CD14-positive monocyte (primary cell): ENCODE data around the gene CHRNB1. TPM values are rescaled to one million over a fixed set of nuclear protein-coding genes. Genes with fewer than 3 reads are reported as not detected.

Source experiments
- DNase-seq, 3 donors: peaks; one replicate each; pipeline ENCODE4 v3.0.0-alpha.2; 2011 to 2022
- H2AFZ ChIP-seq: 2 replicates; pipeline ENCODE4 v1.6.0; 2012; ENCODE audit warnings: mild to moderate bottlenecking, low read depth, low read length, inconsistent platforms; ENCODE audit not compliant: insufficient read depth, poor library complexity, severe bottlenecking
- H3K27ac ChIP-seq, 2 donors: 1 replicate in 1 of 2; 2 replicates in 1 of 2; pipeline ENCODE4 v1.5.1; 2012 to 2013; ENCODE audit warnings: low read length in 2 of 2, control low read depth in 1 of 2, inconsistent platforms in 1 of 2, low read depth in 1 of 2, mild to moderate bottlenecking in 1 of 2
- H3K27me3 ChIP-seq, 2 donors: one replicate each; pipeline versions ENCODE4 v1.6.0 to v1.6.1; 2011 to 2013; ENCODE audit warnings: low read length in 2 of 2; ENCODE audit not compliant: control insufficient read depth in 2 of 2, insufficient read depth in 2 of 2
- H3K36me3 ChIP-seq, 2 donors: replicated peaks in 1 of 2; 1 replicate in 1 of 2; 2 replicates in 1 of 2; pipeline versions ENCODE4 v1.5.1 to v1.6.1; 2012 to 2013; ENCODE audit warnings: low read length in 2 of 2, control low read depth in 1 of 2, inconsistent platforms in 1 of 2, mild to moderate bottlenecking in 1 of 2; ENCODE audit not compliant: insufficient read depth in 2 of 2, control insufficient read depth in 1 of 2
- H3K4me1 ChIP-seq, 2 donors: 1 replicate in 1 of 2; 2 replicates in 1 of 2; pipeline versions ENCODE4 v1.5.1 to v1.6.1; 2012 to 2013; ENCODE audit warnings: low read length in 2 of 2, control low read depth in 1 of 2, inconsistent platforms in 1 of 2, mild to moderate bottlenecking in 1 of 2, moderate library complexity in 1 of 2; ENCODE audit not compliant: insufficient read depth in 2 of 2, control insufficient read depth in 1 of 2
- H3K4me2 ChIP-seq: replicated peaks from 2 replicates; pipeline ENCODE3; 2012; ENCODE audit warnings: low read length, moderate library complexity, mild to moderate bottlenecking; ENCODE audit not compliant: poor library complexity, severe bottlenecking; ENCODE audit errors: extremely low read depth
- H3K4me3 ChIP-seq, 3 experiments: fragments of 200-600 bp in 1 of 3; sonication (generic) in 1 of 3; replicated peaks in 1 of 3; 1 replicate in 2 of 3; 2 replicates in 1 of 3; pipeline ENCODE4 v1.5.1; 2011 to 2013; ENCODE audit warnings: low read length in 3 of 3, mild to moderate bottlenecking in 3 of 3, control low read depth in 2 of 3, low read depth in 2 of 3, inconsistent platforms in 1 of 3, moderate library complexity in 1 of 3
- H3K79me2 ChIP-seq: 2 replicates; pipeline ENCODE4 v1.6.0; 2012; ENCODE audit warnings: mild to moderate bottlenecking, control low read depth, inconsistent platforms, low read length, moderate library complexity; ENCODE audit not compliant: insufficient read depth
- H3K9ac ChIP-seq: 2 replicates; pipeline ENCODE4 v1.6.0; 2017; ENCODE audit warnings: low read length, mild to moderate bottlenecking; ENCODE audit not compliant: insufficient read depth, poor library complexity, severe bottlenecking
- H3K9me3 ChIP-seq, 2 donors: replicated peaks in 1 of 2; 1 replicate in 1 of 2; 2 replicates in 1 of 2; pipeline versions ENCODE4 v1.5.1 to v1.6.1; 2012 to 2013; ENCODE audit warnings: low read length in 2 of 2, control low read depth in 1 of 2; ENCODE audit not compliant: control insufficient read depth in 1 of 2, insufficient read depth in 1 of 2
- H4K20me1 ChIP-seq: 2 replicates; pipeline ENCODE4 v1.6.0; 2012; ENCODE audit warnings: mild to moderate bottlenecking, low read length, control low read depth, moderate library complexity; ENCODE audit not compliant: insufficient read depth
- H3K27ac Mint-ChIP-seq, 7 donors: one replicate each; pipeline ENCODE4 v1.8.0; 2020; ENCODE audit warnings: mild to moderate bottlenecking in 7 of 7, mixed read lengths in 7 of 7, moderate library complexity in 6 of 7, inconsistent platforms in 2 of 7
- H3K27me3 Mint-ChIP-seq, 3 donors: one replicate each; pipeline ENCODE4 v1.8.0; 2021 to 2022; ENCODE audit warnings: low read depth in 3 of 3, mild to moderate bottlenecking in 3 of 3, mixed read lengths in 3 of 3, moderate library complexity in 3 of 3, inconsistent platforms in 1 of 3
- H3K36me3 Mint-ChIP-seq, 2 donors: one replicate each; pipeline ENCODE4 v1.8.0; 2020; ENCODE audit warnings: mixed read lengths in 2 of 2, inconsistent platforms in 1 of 2, mild to moderate bottlenecking in 1 of 2
- H3K4me1 Mint-ChIP-seq: one replicate; pipeline ENCODE4 v1.8.0; 2020; ENCODE audit warnings: mild to moderate bottlenecking, mixed read lengths
- H3K4me3 Mint-ChIP-seq, 2 donors: one replicate each; pipeline ENCODE4 v1.8.0; 2020; ENCODE audit warnings: mild to moderate bottlenecking in 2 of 2, mixed read lengths in 2 of 2, moderate library complexity in 1 of 2
- H3K9me3 Mint-ChIP-seq, 7 donors: one replicate each; pipeline ENCODE4 v1.8.0; 2020 to 2022; ENCODE audit warnings: mixed read lengths in 7 of 7, mild to moderate bottlenecking in 6 of 7, moderate library complexity in 6 of 7, inconsistent platforms in 2 of 7
- CTCF ChIP-seq: fragments of 200-600 bp; IDR thresholded peaks from one replicate; pipeline ENCODE4 v1.8.0; 2022; ENCODE audit warnings: antibody characterized with exemption, mild to moderate bottlenecking
- WGBS: methylation state at CpG from one replicate; pipeline ENCODE4 v1.1.5; 2013; ENCODE audit warnings: missing lambda C conversion rate; ENCODE audit not compliant: insufficient coverage; 5-methylcytosine and 5-hydroxymethylcytosine counted together
- intact Hi-C, 2 donors: fragments of 100-400 bp; cut with micrococcal nuclease; formaldehyde crosslinking; loops; one replicate each; pipeline versions ENCODE4 v1.15.0 to v1.15.1; 2023
- polyA plus RNA-seq, 3 donors: library from polyadenylated mRNA; depleted of rRNA in 1 of 3; unstranded in 2 of 3; stranded (reverse) in 1 of 3; fragments of 300-500 nt in 2 of 3; fragments of >200 nt in 1 of 3; fragmentation: Illumina TruSeq in 2 of 3; gene quantifications; 1 replicate in 2 of 3; 2 replicates in 1 of 3; pipeline ENCODE4 v1.2.3, GENCODE V29; 2012 to 2021

CHRNB1 gene
- polyA plus RNA-seq, 3 donors: 9.3 to 15.7 (median 14.7) TPM

DNA sequence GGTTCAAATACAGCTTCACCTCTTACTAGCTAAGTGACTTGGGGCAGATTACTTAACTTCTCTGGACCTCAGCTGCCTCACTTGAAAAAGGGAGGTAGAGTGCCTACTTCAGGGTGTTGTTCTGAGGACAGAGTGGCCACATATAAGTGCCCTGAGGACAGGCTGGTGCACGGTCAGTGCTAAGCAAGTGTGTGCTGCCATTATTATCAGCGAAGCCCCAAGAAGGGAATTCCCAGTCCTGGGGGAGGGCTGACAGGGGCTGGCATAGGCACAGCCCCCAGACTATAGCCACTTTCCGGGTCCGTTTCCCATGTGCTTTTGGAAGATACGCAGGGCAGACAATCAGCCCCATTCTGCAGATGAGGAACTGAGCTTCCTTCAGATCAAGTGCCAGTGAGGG lies 32.1 kb downstream of the CHRNB1 start:
- no peaks in the 10 kb centered on the region for H3K27me3 ChIP-seq
- Mint-ChIP-seq H3K4me3 (peak overlapping the region in 1 of 2 donors; percentile 93), H3K27me3 (peaks cover 0 to 3% (median 1%) of the 10 kb centered on the region in 3 donors), H3K27ac (peak overlapping the region in 6 of 7 donors; percentile 69 to 96 (median 84)), H3K9me3 (peaks cover 0 to 2% (median 0%) of the 10 kb centered on the region in 7 donors), H3K4me1 (peaks cover 65% of the 10 kb centered on the region), H3K36me3 (peaks cover 5 to 7% of the 10 kb centered on the region in 2 donors)
- TF ChIP-seq CTCF: no peak
- peak overlapping the region in 1 of 3 experiments; percentile 89 for H3K4me3 ChIP-seq
- H3K9ac ChIP-seq: peak overlapping the region; percentile 83
- no peaks in the 10 kb centered on the region for H3K9me3 ChIP-seq
- peaks cover 5% of the 10 kb centered on the region for H4K20me1 ChIP-seq
- H3K4me2 ChIP-seq: peak overlapping the region; percentile 94
- peaks cover 52 to 60% of the 10 kb centered on the region in 2 donors for H3K4me1 ChIP-seq
- WGBS: 100% methylated on average over 2 of the region's 5 CpGs
- H3K79me2 ChIP-seq: peaks cover 70% of the 10 kb centered on the region
- H2AFZ ChIP-seq: no peak overlapping the region
- peak overlapping the region; percentile 67 to 83 for H3K27ac ChIP-seq
- no peak for DNase-seq
- no peaks in the 10 kb centered on the region for H3K36me3 ChIP-seq
- intact Hi-C loops: no loop called here

- H3K27me3 Mint-ChIP-seq: peaks cover 0 to 3% (median 1%) of the 10 kb centered on the region in 3 donors
- DNase-seq: peak; percentile 63 to 80 (median 66)
- Histone ChIP-seq H3K9ac (peak overlapping the region; percentile 83), H2AFZ (no peak overlapping the region), H3K4me1 (peaks cover 53 to 61% of the 10 kb centered on the region in 2 donors), H3K27ac (peak overlapping the region; percentile 67 to 80), H3K36me3 (no peaks in the 10 kb centered on the region), H4K20me1 (peaks cover 5% of the 10 kb centered on the region), H3K27me3 (no peaks in the 10 kb centered on the region), H3K79me2 (peaks cover 67% of the 10 kb centered on the region), H3K9me3 (no peaks in the 10 kb centered on the region), H3K4me2 (peak overlapping the region; percentile 94), H3K4me3 (peak overlapping the region in 2 of 3 experiments; percentile 62 to 89)
- peak overlapping the region; percentile 90 to 93 for H3K4me3 Mint-ChIP-seq
- peaks cover 67% of the 10 kb centered on the region for H3K4me1 Mint-ChIP-seq
- H3K27ac Mint-ChIP-seq: peak overlapping the region; percentile 72 to 96 (median 86)
- peaks cover 0 to 2% (median 0%) of the 10 kb centered on the region in 7 donors for H3K9me3 Mint-ChIP-seq
- WGBS: 16% methylated on average over 24 of the region's 26 CpGs
- no peak for TF ChIP-seq CTCF
- peaks cover 5 to 7% of the 10 kb centered on the region in 2 donors for H3K36me3 Mint-ChIP-seq
- intact Hi-C loops: no loop called here
Measured at GRCh38 chr17:7477392-7478275, 32.8 kb downstream of the CHRNB1 start.
